HG03097 (cell line): ENCODE measurements around the gene TOB2.
"Not testable (repeated sequence)": the region's sequence is repeated elsewhere in the genome, so short reads cannot be mapped to it uniquely, and the experiment has no call there.

Experiments used
- ATAC-seq: cut with Tn5 transposase; IDR thresholded peaks from one replicate; pipeline ENCODE4 v1.9.1; 2021; ENCODE audit not compliant: unreplicated experiment, low FRiP score

TOB2 gene

DNA sequence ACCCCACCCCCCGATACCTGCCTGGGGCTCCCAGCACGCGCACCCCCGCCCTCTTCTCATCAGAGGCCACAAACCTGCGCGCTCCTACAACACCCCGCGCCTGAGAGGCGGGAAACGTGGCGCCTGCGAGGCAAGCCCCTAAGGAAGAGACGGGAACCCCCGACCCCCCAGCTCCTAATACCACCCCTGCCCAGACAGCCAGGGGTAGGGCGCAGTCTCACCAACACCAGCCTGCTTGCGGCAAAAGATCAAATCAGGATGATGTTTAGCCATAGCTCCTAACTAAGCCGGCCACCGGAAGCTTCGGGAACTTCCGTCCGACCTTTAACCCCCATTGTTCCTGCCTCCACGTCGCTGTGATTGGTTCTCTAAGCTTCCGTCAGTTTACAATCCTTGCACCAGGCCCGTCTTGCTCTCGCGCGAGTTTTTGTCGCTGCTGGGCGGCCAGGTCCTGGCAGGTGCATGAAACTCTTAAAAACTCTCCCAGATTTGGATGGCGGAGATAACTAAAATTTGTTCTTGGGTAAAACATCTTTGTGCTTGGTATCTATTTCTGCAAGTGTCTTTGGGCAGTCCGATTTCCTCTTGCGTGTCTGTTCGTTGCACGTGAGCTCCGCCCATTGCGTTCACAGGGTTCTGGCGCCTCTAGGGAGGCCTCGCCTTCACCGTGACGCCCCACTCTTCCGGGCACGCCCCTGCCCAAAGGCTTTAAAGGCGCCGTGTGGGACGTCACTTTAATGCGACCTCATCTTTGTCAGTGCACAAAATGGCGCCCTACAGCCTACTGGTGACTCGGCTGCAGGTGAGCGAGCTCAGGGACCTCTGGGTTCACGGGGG lies 22.0 kb upstream of the TOB2 start, which contains the start of the genes ACO2 and PHF5A:
Gene ACO2 (plus strand): TSS at position 737 of the 837 bp plus-strand sequence. CDS start 30 bp downstream, at position 767.
Gene PHF5A (minus strand): TSS at position 312 of the 837 bp plus-strand sequence. CDS start 39 bp downstream, at position 273.
- peak; percentile 84 for ATAC-seq

- no peak for ATAC-seq
Measured at GRCh38 chr22:41461901-41462300, 15.3 kb upstream of the TOB2 start.

DNA sequence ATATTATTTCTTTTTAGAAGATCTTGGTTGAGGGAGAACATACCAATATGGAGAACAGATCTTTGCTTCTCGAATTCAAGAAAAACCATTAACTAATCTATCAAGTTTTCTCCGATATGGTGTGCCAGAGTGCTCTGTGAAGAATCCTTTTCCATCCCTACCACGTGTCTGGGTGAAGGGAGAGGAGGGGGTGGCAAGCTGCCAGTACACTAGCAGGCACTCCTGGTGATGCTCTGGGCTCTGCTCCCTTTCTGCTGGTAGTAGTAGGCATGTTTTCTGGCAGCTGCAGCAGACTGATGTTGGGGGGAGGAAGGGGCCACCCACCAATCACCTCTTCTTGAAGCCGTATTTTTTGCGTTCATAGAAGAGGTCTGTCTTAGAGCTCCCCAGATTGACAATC lies 13.5 kb upstream of the TOB2 start:
- ATAC-seq, result not testable (repeated sequence)

DNA sequence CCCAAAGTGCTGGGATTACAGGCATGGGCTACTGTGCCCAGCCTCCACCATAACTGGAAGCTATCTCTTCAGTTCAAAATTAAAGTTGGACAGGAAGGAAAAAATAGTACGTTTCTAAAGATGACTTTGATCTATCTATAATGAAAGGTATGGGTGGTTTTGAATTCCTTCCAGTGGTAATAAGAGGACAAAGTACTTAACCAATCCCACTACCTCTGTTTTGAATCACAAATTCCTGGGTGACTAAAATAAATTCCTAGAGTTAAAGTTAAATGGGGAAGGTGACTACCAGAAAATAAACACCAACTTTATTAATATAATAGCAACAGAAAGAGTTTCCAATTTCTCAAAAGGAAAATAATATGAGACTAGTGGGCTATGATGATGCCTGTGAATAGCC lies 12.8 kb upstream of the TOB2 start:
- ATAC-seq, result no peak

DNA sequence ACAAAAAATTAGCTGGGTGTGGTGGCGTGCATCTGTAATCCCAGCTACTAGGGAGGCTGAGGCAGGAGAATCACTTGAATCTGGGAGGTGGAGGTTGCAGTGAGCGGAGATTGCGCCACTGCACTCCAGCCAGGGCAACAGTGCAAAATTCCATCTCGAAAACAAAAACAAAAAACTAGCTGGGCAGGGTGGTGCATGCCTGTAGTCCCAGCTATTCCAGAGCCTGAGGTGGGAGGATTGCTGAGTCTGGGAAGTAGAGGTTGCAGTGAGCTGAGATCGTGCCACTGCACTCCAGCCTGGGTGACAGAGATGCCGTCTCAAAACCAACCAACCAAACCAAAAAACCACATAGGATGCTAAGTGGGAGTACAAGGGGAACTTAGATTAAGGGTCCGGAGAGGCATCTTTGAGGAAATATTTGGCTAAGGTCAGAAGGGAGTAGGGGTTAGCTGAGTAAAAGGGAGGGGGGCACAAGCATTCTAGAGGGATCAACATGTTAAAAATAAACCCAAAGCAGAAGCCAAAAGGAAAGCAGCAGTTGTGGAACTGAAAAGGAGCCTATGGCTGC lies 11.6 kb upstream of the TOB2 start:
- no peak for ATAC-seq

DNA sequence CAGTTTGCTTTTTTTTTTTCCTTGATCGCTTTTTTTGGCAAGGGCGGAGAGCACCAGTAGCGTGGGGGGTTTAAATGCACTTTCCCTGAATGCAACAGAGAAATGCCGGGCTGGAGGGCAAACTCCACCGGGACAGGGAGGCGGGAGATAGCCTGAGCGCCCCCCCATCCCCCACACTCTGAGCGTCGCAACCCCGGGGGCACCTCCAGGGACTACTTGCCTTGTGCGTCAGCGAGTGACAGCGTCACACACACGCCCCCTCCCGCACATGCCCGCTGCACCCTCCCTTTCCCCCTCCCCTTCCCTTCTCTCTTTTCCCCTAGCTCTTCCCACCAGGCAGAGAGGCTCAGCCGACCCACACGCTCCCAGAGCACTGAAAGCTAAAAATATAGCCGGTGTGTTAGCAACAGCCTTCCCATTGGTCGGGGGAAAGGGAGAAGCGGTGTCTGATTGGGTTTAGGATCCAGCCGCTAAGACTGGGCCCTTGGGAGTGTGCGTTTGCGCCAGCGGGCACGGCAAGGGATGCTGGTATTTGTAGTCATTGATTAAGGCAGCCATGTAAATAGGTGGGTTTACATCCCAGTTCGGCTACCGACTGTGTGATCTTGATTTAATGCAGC lies 1.7 kb upstream of the TOB2 start:
- peak; percentile 42 for ATAC-seq

GRCh38 chr22:41447435-41448188 lies 1.0 kb upstream of the TOB2 start:
- no peak for ATAC-seq

DNA sequence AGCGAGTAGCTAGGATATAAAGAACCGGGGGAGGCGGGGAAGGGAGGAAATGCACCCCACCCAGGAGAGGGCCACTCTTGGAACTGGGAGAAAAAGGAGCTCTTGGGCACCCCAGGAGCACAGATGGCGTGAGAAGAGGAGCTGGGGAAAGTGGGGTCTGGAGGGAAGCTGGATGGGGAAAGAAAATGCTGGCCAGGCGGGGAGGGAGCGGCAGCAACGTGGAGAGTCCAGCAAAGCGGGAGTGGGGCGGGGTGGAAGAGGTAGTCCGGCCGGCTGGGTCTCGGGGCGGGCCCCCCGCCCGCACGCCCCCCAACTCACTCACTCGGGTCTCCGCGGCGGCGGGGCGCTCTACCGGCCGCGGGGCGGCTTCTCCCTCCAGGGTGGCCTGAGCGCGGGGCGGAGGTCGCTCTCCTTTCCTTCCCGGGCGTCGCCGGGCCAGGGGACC lies 522 bp downstream of the TOB2 start:
- ATAC-seq, result no peak

GRCh38 chr22:41445129-41446056 lies 1.2 kb downstream of the TOB2 start:
- no peak for ATAC-seq

DNA sequence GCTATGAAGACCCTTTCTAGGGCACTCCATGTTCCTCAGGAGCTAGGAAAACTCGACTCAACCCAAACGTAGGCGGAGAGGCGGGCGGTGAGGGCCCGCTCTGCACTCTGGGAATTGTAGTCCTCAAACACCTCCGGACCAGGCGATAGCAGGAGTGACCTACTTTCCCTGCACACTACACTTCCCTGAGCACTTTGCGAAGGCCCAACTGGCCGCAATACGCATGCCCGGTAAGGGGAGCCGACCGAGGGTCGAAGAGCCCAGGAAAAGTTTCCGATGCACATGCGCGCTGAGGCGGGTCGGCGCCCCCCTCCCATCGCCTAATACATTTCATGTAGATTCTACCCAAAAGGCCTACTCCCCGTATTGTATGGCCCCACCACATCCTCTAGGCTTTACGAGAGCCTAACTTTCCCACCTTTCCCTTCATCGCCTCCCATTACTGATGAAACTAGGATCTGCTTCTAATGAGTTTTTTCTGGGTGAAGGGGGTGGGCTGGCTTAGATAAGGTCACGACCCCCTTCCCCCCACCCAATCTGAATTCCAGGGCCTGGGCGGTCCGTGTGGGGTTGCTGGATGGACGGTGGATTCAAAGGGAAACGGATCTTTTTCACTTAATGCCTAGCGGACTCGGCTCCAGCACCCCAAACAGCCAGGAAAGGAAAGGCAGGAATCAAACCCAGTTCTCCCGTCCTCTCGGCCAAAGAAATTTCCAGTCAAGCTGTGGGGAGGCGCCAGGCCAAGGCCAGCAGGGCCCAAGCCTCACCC lies 2.1 kb downstream of the TOB2 start:
- peak; percentile 39 for ATAC-seq

GRCh38 chr22:41442240-41442792 lies 4.3 kb downstream of the TOB2 start:
- ATAC-seq, result no peak

GRCh38 chr22:41440511-41440910 lies 6.1 kb downstream of the TOB2 start:
- ATAC-seq, result not testable (repeated sequence)

DNA sequence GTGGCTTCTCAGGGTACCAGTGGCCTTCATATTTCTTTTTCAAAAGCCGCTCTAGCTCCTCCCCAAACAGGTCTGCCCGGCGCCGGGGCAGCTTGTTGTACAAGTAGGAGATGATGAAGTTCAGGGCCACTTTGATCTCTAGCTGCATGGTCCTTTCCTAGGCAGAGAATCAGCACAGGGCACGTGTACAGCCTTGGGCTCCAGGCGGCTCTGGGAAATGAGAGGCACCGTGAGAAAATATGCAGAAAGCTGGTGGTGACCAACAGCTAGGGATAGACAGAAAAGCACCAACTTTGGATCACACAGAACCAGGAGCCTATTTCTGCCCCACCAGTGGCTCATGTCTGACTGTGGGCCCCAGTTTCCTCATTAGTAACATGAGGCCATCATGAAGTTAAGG lies 9.4 kb downstream of the TOB2 start:
- ATAC-seq, result no peak

- ATAC-seq, result no peak
Measured at GRCh38 chr22:41436322-41437113, 10.1 kb downstream of the TOB2 start.

- ATAC-seq, result no peak
Measured at GRCh38 chr22:41435560-41435959, 11.0 kb downstream of the TOB2 start.

GRCh38 chr22:41434361-41435003 lies 12.1 kb downstream of the TOB2 start:
- not testable (repeated sequence) for ATAC-seq

GRCh38 chr22:41433480-41433879 lies 13.1 kb downstream of the TOB2 start:
- not testable (repeated sequence) for ATAC-seq
